DMS114 treated with DMSO at 0.1 percent for 48 hours (cell line): ENCODE results near the gene CRYBB3.
"Not testable (repeated sequence)": the region's sequence is repeated elsewhere in the genome, so short reads cannot be mapped to it uniquely, and the experiment has no call there.

ENCODE experiments used
- DNase-seq: peaks from one replicate; lab custom pipeline; 2025; ENCODE audit not compliant: unreplicated experiment; lab: John Stamatoyannopoulos, UW

Gene CRYBB3

GRCh38 chr22:25174888-25175411 lies 24.7 kb upstream of the CRYBB3 start:
- DNase-seq, result no peak

DNA sequence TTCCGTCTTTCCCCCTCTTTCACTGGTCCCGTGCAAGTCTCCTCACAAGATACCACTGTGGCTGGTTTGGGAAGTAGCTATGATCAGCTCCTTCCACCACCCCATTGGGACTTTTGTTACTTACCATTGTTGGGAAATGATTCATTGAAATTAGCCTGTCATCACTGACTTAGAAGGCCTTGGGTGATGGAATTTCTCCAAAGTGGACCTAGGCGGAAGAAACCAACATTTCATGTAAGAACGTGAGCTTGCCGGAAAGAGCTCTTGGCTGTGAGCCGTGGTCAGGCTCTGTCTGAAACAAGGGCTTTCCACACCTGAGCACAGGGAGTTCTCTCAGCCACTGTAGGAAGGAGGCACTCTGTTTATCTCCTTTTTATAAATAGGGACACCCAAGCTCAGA lies 23.5 kb upstream of the CRYBB3 start:
- no peak for DNase-seq

DNA sequence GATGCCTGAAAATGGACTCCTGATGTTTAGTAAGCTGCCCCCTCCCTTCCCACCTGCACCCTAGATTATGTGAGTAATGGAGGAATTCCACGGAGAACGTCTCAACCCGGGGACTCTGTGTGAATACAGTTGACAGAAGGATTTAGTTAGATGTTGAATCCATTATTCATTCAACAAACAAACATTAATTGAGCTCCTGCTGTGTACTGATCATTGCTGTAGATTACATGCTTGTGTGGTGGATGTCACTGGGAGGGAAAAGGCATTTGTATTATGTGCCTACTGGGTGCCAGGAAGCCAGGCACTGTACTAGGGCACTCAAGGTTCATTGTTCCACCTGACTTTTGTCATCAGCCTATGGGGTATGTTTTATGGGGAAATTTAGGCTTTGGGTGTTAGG lies 22.9 kb upstream of the CRYBB3 start:
- DNase-seq, result no peak

- DNase-seq, result no peak
Measured at GRCh38 chr22:25177226-25177625, 22.4 kb upstream of the CRYBB3 start.

GRCh38 chr22:25177895-25178294 lies 21.8 kb upstream of the CRYBB3 start:
- DNase-seq, result no peak

DNA sequence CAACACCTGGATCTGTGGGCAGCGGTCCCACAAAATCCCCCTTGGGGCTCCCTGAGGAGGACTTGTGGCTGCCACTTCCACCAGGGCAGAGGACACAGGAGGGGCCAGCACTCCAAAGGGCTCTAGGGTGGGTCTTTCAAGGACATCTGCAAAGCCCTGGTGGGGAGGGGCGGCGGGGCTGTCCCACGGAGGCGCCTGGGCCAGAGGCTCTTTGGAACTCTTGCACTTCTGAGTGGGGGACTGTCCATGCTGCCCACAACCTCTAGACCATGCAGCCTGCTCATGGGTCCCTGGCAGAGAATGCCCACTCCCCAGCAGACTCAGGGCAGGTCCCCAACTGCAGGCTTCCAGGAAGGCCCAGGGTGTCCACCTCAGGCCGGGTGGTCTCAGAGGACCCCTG lies 21.3 kb upstream of the CRYBB3 start:
- DNase-seq, result not testable (repeated sequence)

DNA sequence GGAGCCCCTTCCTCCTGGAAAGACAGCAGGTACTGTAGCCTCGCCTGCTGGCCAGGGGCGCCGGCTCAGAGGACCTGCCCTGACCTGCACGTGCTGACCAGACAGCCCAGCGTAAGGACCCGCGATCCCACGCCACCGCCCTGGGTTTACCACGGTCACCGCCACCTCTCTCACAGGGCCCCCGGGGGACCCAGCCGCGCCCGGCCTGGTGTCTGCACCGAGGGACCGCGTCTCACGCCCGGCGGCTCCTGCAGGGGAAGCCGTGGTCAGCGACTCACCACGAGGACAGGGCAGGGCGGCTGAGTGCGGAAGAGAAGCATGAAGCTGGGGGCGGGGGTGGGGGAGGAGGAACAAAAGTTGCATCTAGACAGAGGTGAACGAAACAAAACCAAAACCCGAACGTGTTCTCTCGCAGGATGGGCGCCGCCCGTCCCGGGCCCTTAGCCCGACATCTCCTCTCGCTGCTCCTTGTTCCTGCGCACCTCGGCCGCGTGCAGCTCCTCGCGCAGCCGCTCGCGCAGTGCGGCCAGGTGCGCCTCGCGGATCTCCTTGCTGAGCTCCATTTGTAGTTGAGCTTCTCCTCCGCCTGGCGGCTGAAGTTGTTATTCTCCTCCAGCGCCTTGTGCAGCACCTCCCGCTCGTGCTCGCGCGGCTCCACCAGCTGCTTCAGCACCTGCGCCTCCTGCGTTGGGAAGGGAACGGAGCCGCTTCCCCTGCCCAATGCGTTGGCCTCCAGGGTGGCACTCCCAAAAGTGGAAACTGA lies 20.6 kb upstream of the CRYBB3 start:
- DNase-seq, result not testable (repeated sequence)

DNA sequence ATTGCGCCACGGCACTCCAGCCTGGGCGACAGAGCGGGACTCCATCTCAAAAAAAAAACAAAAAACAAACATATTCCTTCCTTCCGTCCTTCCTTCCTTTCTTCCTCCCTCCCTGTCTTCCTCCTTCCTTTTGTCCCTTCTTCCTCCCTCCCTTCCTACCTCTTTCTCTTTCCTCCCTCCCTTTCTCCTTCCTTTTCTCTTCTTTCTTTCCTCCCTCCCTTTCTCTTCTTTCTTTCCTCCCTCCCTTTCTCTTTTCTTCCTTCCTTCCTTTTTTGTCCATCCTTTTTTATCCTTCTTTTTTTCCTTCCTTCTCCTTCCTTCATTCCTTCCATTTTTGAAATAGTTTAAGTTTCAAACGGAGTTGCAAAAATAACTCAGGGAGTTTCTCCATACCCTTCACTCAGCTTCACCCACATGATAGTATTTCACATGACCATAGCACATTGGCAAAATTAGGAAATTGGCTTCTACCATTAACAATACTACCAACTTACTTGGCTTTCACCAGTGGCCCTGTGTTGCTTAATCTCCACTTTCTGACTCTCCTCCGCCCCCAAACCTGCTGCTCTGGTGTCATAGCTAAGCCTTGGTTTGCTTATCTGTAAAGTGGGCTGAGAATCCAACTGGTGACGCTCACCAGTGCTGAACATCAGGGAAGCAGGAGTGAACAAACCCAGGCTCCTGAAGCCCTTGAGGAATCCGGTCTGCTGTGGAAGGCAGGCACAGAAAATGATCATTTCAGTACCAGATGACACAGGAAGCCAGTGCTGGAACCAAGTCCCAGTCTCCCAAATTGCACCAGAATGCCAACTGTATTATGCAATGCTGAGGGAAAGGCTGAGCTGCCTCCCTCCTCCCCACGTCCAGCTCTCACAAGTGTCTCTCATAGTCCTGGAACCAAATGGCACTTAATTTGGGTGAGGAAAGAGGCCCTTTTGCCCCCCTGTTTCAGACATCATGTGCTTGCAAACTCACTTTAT lies 17.2 kb upstream of the CRYBB3 start:
- DNase-seq, result no peak

GRCh38 chr22:25183949-25184619 lies 15.6 kb upstream of the CRYBB3 start:
- no peak for DNase-seq

GRCh38 chr22:25186140-25186539 lies 13.5 kb upstream of the CRYBB3 start:
- no peak for DNase-seq

DNA sequence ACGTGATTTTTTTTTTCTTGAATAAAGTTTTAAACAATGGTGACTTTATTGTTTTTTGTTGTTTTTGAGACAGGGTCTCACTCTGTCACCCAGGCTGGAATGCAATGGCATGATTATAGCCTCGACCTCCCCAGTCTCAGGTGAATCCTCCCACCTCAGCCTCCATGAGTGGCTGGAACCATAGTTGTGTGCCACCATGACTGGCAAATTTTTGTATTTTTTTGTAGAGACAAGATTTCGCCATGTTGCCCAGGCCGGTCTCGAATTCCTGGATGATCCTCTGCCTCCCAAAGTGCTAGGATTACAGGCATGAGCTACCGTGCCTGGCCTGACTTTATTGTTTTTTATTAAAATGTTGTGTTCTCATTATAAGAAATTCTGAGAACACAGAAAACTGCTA lies 12.2 kb upstream of the CRYBB3 start:
- no peak for DNase-seq

DNA sequence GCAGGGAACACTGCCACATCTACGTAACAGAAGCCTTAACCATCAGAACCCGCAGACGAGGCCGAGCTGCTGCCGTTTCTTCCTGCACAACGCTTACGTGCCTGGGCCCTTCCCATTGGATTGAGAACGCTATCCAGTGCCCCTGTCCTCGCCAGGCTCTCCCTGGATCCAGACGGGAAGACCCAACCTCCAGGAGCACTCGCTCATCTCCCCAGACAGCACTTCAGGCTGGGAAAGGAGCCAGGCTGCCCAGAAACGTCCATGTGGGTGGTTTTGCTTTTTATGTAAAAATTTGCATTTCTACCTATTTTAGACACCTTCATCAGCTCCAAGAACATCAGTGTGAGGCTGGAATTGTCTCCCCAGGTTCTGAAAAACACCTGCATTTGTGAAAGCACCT lies 7.3 kb upstream of the CRYBB3 start:
- DNase-seq, result no peak

GRCh38 chr22:25193130-25193529 lies 6.5 kb upstream of the CRYBB3 start:
- DNase-seq, result no peak

DNA sequence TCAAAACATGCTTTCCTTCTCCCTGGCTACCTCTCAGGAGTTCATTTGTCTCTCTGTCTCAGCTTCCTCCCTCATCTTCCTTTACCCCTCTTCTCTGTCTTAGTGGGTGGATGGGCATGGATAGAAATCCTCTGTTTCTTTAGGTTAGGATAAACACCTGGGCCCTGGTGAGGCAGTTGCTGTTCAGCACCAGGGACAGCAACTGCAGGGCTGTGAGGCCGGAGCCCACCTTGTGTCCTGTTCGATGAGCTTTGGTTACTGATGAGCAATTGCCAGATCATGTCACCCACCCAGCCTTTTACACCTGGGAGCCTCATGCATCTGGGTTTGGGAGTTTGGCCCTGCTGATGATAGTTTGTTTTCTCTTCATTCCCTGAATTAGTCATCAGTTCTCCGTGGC lies 6.1 kb upstream of the CRYBB3 start:
- DNase-seq, result no peak

DNA sequence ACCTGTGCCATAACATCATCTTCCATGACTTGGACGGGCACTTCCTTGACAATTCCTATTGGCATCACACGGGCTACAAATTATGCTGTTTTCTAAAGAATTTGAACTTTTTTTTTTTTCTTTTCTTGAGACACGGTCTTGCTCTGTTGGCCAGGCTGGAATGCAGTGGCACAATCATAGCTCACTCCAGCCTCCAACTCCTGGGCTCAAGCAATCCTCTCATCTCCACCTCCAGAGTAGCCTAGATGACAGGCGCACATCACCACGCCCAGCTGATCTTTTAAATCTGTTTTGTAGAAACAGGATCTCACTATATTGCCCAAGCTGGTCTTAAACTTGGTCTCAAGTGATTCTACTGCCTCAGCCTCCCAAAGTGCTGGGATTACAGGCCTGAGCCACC lies 3.3 kb upstream of the CRYBB3 start:
- no peak for DNase-seq

DNA sequence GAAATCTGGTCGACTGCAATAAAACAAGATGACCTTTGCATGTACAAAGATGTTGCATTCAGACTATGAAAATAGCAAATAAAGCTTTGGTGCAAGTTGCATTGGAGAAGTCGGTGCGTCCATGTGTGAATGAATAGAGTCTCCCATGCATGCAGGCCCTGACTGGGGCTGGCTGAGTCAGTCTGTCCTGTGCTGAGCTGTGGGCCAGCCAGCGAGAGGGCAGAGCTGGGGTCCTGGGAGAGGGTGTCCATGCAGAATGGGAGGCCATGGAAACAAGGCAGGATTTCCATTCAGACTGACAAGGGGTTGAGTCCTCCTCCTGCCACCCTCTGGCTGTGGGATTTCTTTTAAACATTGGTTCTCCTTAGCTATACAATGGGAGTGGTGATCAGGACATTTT lies 2.3 kb upstream of the CRYBB3 start:
- DNase-seq, result no peak

DNA sequence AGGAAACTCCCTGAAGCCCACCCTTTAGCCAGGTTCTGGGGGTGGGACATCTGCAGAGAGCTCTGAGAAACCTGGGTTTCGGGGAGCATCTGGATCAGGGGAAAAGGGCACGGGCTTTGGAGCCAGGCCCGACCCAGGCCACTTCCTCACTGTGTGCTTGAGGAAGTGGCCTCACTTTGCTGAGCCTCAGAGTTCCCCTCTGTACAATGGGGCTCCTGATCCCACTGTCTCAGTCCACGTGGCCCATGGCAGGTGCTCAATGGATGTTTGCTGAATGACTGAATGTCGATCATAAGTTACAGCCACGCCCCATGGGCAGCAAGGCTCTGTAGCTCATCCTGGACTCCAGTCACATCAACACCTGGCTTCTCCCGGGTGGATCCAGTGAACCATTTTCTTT lies 1.3 kb downstream of the CRYBB3 start:
- DNase-seq, result no peak

DNA sequence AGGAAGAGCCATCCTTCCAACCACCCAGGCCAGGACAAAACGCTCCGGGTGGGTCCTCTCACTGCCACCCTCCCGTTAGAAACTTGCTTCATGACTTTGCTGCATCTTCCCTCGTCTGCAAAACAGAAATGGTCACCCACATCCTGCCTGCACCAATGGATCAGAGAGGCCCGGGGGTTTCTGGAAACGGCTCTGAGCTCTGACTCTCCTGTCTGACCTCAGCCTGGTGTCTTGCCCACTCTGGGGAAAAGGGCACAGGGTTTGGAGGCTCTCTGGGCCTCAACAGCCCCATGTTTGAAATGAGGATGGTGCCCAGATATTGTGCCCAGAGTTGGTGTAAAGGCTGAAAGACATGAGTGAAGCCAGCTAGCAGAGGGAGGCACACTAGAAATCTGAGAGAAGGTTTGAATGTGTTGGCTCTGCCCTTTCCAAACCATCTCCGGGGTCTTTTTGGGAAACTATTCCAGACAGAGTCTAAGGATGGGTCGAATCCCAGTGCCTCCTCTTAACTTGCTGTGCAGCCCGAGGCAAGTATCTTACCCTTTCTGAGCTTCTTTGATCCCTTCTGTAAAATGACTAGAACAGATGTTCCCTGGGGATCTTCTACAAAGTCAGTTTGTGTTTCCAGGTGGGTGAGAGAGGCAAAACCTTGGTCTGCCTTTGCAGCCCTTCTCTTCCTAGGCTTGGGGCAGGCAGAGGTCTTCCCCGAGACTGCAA lies 2.1 kb downstream of the CRYBB3 start:
- no peak for DNase-seq

DNA sequence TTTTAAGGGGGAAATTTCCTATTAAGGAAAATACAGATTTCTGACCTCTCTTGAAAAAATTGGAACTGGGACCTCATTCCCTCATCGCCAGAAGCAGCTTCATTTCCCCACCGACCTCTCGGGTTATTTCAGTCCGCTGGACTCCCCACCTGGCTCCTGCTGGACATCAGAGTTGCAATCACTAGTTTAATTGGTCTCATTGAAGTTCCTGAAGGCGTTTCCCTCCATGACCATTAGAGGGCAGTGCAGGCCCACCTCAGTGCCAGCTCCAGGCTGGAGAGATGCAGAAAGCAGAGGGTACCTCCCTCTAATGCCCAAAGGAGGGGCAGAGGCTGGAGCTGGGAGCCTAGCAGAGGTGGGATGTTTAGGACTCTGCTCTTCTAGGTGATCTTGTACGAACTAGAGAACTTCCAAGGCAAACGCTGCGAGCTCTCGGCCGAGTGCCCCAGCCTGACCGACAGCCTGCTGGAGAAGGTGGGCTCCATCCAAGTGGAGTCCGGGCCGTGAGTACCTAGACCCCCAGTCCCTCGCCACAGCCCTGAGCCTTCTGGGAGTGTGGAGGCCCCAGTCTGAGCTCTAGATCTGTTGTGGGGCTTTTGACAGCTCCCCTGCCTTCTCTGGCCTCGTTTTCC lies 2.7 kb downstream of the CRYBB3 start:
- peak; percentile 46 for DNase-seq

GRCh38 chr22:25203082-25203481 lies 3.4 kb downstream of the CRYBB3 start:
- no peak for DNase-seq
